Astrocyte (in vitro differentiated cells and primary cell): ENCODE measurements around the gene CYP19A1. TPM values are rescaled to one million over a fixed set of nuclear protein-coding genes. Genes with fewer than 3 reads are reported as not detected.

Experiments used
- DNase-seq: peaks from one replicate; pipeline ENCODE4 v3.0.0-alpha.2; 2010; ENCODE audit warnings: low read depth
- FAIRE-seq: peaks from 2 replicates; lab custom pipeline; 2011; peaks lifted over from hg19 to GRCh38; lab: Jason Lieb, UNC
- H2AFZ ChIP-seq: 2 replicates; pipeline ENCODE4 v1.6.0; 2012; ENCODE audit warnings: low read depth, low read length, inconsistent platforms
- H3K27ac ChIP-seq: 2 replicates; pipeline ENCODE4 v1.5.1; 2011; ENCODE audit warnings: low read depth, low read length, inconsistent platforms
- H3K27me3 ChIP-seq: 2 replicates; pipeline ENCODE4 v1.6.0; 2011; ENCODE audit warnings: low read length, inconsistent platforms; ENCODE audit not compliant: insufficient read depth
- H3K36me3 ChIP-seq: 2 replicates; pipeline ENCODE4 v1.5.1; 2011; ENCODE audit warnings: low read length, inconsistent platforms; ENCODE audit not compliant: insufficient read depth
- H3K4me1 ChIP-seq: 2 replicates; pipeline ENCODE4 v1.5.1; 2011; ENCODE audit warnings: low read length, inconsistent platforms; ENCODE audit not compliant: insufficient read depth
- H3K4me2 ChIP-seq: 2 replicates; pipeline ENCODE4 v1.6.0; 2012; ENCODE audit warnings: low read length, inconsistent platforms
- H3K4me3 ChIP-seq: 2 replicates; pipeline ENCODE4 v1.5.1; 2011; ENCODE audit warnings: low read depth, mild to moderate bottlenecking, low read length, inconsistent platforms; ENCODE audit not compliant: insufficient read depth
- H3K79me2 ChIP-seq: 2 replicates; pipeline ENCODE4 v1.6.0; 2012; ENCODE audit warnings: mild to moderate bottlenecking, low read length, inconsistent platforms; ENCODE audit not compliant: insufficient read depth
- H3K9ac ChIP-seq: 2 replicates; pipeline ENCODE4 v1.6.0; 2012; ENCODE audit warnings: mild to moderate bottlenecking, low read length, inconsistent platforms
- H3K9me3 ChIP-seq: 2 replicates; pipeline ENCODE4 v1.5.1; 2012; ENCODE audit warnings: low read depth, mild to moderate bottlenecking, low read length, inconsistent platforms; ENCODE audit not compliant: insufficient read depth
- H4K20me1 ChIP-seq: 2 replicates; pipeline ENCODE4 v1.6.0; 2012; ENCODE audit warnings: low read length, inconsistent platforms; ENCODE audit not compliant: insufficient read depth
- H3K27ac Mint-ChIP-seq: one replicate; pipeline ENCODE4 v1.8.0; 2021; ENCODE audit warnings: mild to moderate bottlenecking, mixed read lengths; ENCODE audit not compliant: unreplicated experiment
- H3K27me3 Mint-ChIP-seq: one replicate; pipeline ENCODE4 v1.8.0; 2021; ENCODE audit warnings: low read depth, mixed read lengths; ENCODE audit not compliant: unreplicated experiment
- H3K36me3 Mint-ChIP-seq: one replicate; pipeline ENCODE4 v1.8.0; 2021; ENCODE audit warnings: low read depth, mixed read lengths; ENCODE audit not compliant: unreplicated experiment
- H3K4me1 Mint-ChIP-seq: one replicate; pipeline ENCODE4 v1.8.0; 2021; ENCODE audit warnings: low read depth, mixed read lengths; ENCODE audit not compliant: unreplicated experiment
- H3K4me3 Mint-ChIP-seq: one replicate; pipeline ENCODE4 v1.8.0; 2021; ENCODE audit warnings: mild to moderate bottlenecking, moderate library complexity, mixed read lengths; ENCODE audit not compliant: unreplicated experiment
- H3K9me3 Mint-ChIP-seq: one replicate; pipeline ENCODE4 v1.8.0; 2021; ENCODE audit warnings: mild to moderate bottlenecking, mixed read lengths; ENCODE audit not compliant: unreplicated experiment
- EZH2 ChIP-seq: IDR thresholded peaks from 2 replicates; pipeline ENCODE4 v1.6.1; 2012; ENCODE audit warnings: mild to moderate bottlenecking, low read length, inconsistent platforms; ENCODE audit not compliant: insufficient read depth
- total RNA-seq: library from RNA; stranded (reverse); gene quantifications from 2 replicates; pipeline ENCODE4 v1.2.1, GENCODE V29; 2021
- TF ChIP-seq, protein P1 (sequence below): IDR thresholded peaks from 2 replicates; pipeline ENCODE4 v1.5.1; 2011; ENCODE audit warnings: low read depth, mild to moderate bottlenecking, inconsistent platforms, low read length, moderate library complexity; ENCODE audit not compliant: insufficient read depth

CYP19A1 gene
- total RNA-seq, 1 donor from 2014 or later = 0.75 TPM

DNA sequence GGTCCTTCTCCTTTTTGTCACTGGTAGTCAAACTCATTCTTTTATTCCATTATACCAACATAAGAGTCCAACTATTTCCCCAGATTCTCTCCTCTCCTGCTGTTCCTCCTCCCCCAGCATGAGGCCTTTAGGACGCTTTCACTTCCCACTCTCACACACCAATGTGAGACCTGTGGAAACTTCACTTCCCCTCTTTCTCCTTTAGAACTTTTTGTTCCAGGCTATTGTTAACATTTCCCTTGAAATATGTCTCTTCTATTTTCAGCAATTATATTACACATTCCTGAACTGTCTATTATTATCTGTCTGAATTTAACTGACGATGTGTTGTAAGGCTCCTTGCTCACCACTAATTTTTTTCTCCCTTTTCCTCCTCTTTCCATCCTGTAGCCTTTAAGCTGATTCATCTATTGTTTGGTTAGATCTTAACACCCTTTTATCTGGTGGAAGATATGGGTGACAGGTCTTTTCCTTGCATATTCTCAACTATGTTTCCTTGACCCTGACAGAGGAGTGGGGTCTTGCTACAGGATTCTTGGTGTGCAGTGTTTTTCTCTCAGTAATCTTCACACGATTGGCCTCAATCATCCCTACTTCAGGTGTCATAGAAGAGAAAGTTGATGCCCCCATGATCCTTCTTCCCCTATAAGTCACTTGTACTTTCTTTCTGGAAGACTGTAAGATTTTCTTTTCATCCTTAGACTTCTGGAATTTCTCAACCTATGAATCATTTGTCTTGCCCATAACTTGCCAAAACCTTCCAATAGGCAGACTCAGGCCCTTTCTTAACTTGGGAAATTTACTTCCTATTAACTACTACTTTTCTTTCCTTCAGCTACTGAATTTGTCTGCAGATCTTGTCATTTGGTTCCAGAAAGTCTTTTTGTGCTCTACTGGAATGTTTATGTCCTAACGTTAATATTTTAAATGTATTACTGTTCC lies 5.9 kb downstream of the CYP19A1 start:
- no peak overlapping the region for H3K4me3 Mint-ChIP-seq
- no peak for FAIRE-seq

DNA sequence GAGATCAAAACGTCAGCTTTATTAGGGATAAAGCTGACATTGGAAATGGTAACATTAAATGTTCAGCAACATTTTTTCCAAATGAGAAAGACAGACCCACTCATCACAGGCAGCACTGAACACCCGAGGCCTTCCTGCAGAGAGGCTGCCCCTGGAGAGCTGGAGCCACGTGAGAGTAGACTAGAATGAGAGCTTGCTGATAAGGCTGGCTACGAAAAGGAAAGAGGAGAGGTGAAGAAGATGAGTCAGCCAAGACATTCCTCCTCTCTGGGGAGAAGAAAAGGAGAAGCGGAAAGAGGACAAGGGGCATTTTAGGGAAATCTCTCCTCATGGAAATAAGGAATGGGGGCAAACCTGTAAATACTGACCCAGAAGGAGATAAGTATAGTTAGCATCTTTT lies 7.3 kb downstream of the CYP19A1 start:
- H3K4me1 ChIP-seq = peaks cover 7% of the 10 kb centered on the region
- DNase-seq (peak; percentile 55), FAIRE-seq (no peak)
- peaks cover 17% of the 10 kb centered on the region for H3K27me3 Mint-ChIP-seq
- H3K4me1 Mint-ChIP-seq = peaks cover 4% of the 10 kb centered on the region
- H3K79me2 ChIP-seq = no peaks in the 10 kb centered on the region
- no peaks in the 10 kb centered on the region for H3K9me3 Mint-ChIP-seq
- H3K9me3 ChIP-seq = no peaks in the 10 kb centered on the region
- H3K36me3 Mint-ChIP-seq = no peaks in the 10 kb centered on the region
- H4K20me1 ChIP-seq = no peaks in the 10 kb centered on the region
- H3K27ac Mint-ChIP-seq = no peak overlapping the region
- no peak for TF ChIP-seq EZH2
- TF ChIP-seq, protein P1, sequence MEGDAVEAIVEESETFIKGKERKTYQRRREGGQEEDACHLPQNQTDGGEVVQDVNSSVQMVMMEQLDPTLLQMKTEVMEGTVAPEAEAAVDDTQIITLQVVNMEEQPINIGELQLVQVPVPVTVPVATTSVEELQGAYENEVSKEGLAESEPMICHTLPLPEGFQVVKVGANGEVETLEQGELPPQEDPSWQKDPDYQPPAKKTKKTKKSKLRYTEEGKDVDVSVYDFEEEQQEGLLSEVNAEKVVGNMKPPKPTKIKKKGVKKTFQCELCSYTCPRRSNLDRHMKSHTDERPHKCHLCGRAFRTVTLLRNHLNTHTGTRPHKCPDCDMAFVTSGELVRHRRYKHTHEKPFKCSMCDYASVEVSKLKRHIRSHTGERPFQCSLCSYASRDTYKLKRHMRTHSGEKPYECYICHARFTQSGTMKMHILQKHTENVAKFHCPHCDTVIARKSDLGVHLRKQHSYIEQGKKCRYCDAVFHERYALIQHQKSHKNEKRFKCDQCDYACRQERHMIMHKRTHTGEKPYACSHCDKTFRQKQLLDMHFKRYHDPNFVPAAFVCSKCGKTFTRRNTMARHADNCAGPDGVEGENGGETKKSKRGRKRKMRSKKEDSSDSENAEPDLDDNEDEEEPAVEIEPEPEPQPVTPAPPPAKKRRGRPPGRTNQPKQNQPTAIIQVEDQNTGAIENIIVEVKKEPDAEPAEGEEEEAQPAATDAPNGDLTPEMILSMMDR = no peak
- no peak overlapping the region for H2AFZ ChIP-seq
- no peak overlapping the region for H3K9ac ChIP-seq
- no peak overlapping the region for H3K27ac ChIP-seq
- H3K27me3 ChIP-seq = peaks cover 3% of the 10 kb centered on the region
- no peaks in the 10 kb centered on the region for H3K36me3 ChIP-seq
- H3K4me3 Mint-ChIP-seq = no peak overlapping the region
- no peak overlapping the region for H3K4me3 ChIP-seq
- peak overlapping the region; percentile 14 for H3K4me2 ChIP-seq

More for the DNA sequence above, 5.9 kb downstream of the CYP19A1 start:
- H3K9me3 Mint-ChIP-seq = peaks cover 2% of the 10 kb centered on the region
- Histone ChIP-seq H3K79me2 (no peaks in the 10 kb centered on the region), H3K9me3 (no peaks in the 10 kb centered on the region), H4K20me1 (no peaks in the 10 kb centered on the region), H3K4me1 (peaks cover 7% of the 10 kb centered on the region), H3K9ac (no peak overlapping the region), H2AFZ (no peak overlapping the region), H3K27me3 (no peaks in the 10 kb centered on the region), H3K36me3 (no peaks in the 10 kb centered on the region), H3K4me3 (no peak overlapping the region), H3K4me2 (no peak overlapping the region), H3K27ac (no peak overlapping the region)
- H3K27ac Mint-ChIP-seq = no peak overlapping the region
- peaks cover 18% of the 10 kb centered on the region for H3K27me3 Mint-ChIP-seq
- peak; percentile 33 for DNase-seq
- H3K36me3 Mint-ChIP-seq = no peaks in the 10 kb centered on the region
- TF ChIP-seq EZH2 = no peak
- TF ChIP-seq, protein P1 = no peak
- peaks cover 4% of the 10 kb centered on the region for H3K4me1 Mint-ChIP-seq

DNA sequence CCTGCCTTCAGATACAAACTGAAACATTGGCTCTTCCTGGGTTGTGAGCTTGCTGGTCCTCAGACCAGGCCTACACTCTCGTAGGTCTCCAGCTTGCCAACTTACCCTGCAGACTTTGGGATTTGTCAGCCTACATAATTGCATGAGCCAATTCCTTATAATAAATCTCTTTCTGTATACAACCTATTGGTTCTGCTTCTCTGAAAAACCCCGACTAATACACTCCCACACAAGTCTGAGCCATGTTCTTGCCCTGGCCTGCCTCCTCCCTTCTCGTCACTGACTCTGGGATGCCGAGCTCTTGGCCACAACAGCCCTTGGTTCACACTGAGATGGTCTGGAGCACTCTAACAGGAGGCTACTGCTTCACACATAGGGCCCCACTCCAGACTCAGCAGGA lies 9.5 kb downstream of the CYP19A1 start:
- TF ChIP-seq, protein P1 = no peak
- TF ChIP-seq EZH2 = no peak
- H3K9me3 Mint-ChIP-seq = no peaks in the 10 kb centered on the region
- Histone ChIP-seq H3K79me2 (no peaks in the 10 kb centered on the region), H3K9me3 (no peaks in the 10 kb centered on the region), H3K36me3 (no peaks in the 10 kb centered on the region), H2AFZ (no peak overlapping the region), H3K4me1 (peaks cover 7% of the 10 kb centered on the region), H3K27ac (no peak overlapping the region), H3K4me3 (no peak overlapping the region), H4K20me1 (no peaks in the 10 kb centered on the region), H3K4me2 (no peak overlapping the region), H3K27me3 (peaks cover 3% of the 10 kb centered on the region), H3K9ac (no peak overlapping the region)
- H3K4me1 Mint-ChIP-seq = peaks cover 1% of the 10 kb centered on the region
- no peak overlapping the region for H3K27ac Mint-ChIP-seq
- no peaks in the 10 kb centered on the region for H3K36me3 Mint-ChIP-seq
- peaks cover 15% of the 10 kb centered on the region for H3K27me3 Mint-ChIP-seq
- H3K4me3 Mint-ChIP-seq = no peak overlapping the region
- FAIRE-seq = no peak
- no peak for DNase-seq
